Progenitor cell of endocrine pancreas (in vitro differentiated cells): ENCODE measurements around the gene ABCB10. TPM values are rescaled to one million over a fixed set of nuclear protein-coding genes. Genes with fewer than 3 reads are reported as not detected.

Experiments
- DNase-seq: peaks from one replicate; pipeline ENCODE4 v3.0.0; 2021; ENCODE audit warnings: low spot score; ENCODE audit not compliant: unreplicated experiment
- H3K27ac Mint-ChIP-seq: 2 replicates; pipeline ENCODE4 v1.8.0; 2021; ENCODE audit warnings: mild to moderate bottlenecking, moderate library complexity, mixed read lengths
- H3K27me3 Mint-ChIP-seq: 2 replicates; pipeline ENCODE4 v1.8.0; 2021; ENCODE audit warnings: mixed read lengths
- H3K36me3 Mint-ChIP-seq: 2 replicates; pipeline ENCODE4 v1.8.0; 2022; ENCODE audit warnings: mixed read lengths; ENCODE audit not compliant: insufficient read depth
- H3K4me1 Mint-ChIP-seq: 2 replicates; pipeline ENCODE4 v1.8.0; 2021; ENCODE audit warnings: low read depth, mixed read lengths
- H3K4me3 Mint-ChIP-seq: 2 replicates; pipeline ENCODE4 v1.8.0; 2021; ENCODE audit warnings: low read depth, mild to moderate bottlenecking, moderate library complexity, mixed read lengths
- H3K9me3 Mint-ChIP-seq: 2 replicates; pipeline ENCODE4 v1.8.0; 2021; ENCODE audit warnings: low read depth, mixed read lengths
- total RNA-seq: library from RNA; stranded (reverse); gene quantifications from 2 replicates; pipeline ENCODE4 v1.2.1, GENCODE V29; 2021
- TF ChIP-seq, protein P1 (sequence below): fragments of 200-600 bp; sonication (generic); IDR thresholded peaks from one replicate; pipeline ENCODE4 v1.5.0; 2021; ENCODE audit warnings: antibody characterized with exemption, mild to moderate bottlenecking; ENCODE audit not compliant: unreplicated experiment

Gene ABCB10
- total RNA-seq, 1 donor from 2014 or later = 21.4 TPM

DNA sequence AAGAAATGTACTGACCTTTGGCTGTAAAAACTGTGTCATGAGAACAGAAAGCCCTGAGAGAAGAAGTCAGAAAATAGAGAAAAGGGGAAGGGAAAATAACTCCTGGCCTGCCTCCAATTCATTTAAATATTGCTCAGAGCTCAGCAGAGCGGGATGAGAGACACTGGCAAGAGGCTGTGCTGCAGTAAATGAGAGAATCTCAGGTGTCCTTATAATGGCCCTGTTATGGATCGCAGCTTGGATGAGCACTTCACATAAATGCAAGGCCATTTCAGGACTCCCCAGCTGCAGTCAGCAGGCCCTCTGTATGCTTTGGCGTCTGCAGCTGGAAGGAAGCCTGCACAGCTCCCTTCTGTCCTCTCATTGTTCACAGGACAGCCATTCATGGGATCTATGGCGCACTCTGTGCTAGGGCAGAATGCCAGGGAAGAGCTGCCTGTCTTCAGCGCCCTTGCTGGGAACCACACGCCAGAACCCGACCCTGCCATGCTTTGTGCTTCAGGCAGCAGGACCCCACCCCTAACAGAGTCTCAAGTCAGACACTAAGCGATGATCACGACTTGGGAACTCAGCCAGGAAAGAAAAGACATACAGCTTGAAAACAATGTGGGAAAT is 20.7 kb upstream of the ABCB10 start:
- no peaks in the 10 kb centered on the region for H3K9me3 Mint-ChIP-seq
- no peaks in the 10 kb centered on the region for H3K27me3 Mint-ChIP-seq
- H3K27ac Mint-ChIP-seq = no peak overlapping the region

DNA sequence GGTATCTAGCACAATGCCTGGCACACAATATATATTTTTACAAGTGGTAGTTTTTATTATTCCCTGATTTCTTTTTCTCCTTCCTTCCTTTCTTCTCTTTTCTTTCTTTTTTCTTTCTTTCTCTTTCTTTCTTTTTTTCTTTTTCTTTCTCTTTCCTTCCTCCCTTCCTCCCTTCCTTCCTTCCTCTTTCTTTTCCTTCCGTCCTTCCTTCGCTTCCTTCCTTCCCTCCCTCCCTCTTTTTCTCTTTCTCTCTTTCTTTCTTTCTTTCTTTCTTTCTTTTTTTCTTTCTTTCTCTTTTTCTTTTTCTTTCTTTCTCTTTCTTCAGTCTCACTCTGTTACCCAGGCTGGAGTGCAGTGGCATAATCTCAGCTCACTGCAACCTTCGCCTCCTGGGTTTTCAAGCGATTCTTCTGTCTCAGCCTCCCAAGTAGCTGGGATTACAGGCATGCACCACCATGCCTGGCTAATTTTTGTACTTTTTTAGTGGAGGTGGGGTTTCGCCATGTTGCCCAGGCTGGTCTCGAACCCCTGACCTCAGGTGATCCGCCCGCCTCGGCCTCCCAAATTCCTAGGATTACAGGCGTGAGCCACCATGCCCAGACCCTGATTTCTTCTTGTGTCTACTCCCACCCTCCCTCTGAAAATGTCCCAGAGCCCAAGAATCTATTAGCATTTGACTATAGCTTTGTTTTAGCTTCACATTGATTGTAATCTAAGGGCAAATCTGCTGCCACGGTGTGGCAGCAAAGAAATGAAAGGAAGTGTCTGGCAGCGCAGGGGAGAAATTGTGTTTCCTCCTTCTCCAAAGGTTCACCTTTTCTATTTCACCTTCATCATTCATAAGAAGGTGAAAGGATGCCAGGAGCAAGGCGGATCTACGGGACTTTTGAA is 19.9 kb upstream of the ABCB10 start:
- H3K9me3 Mint-ChIP-seq = no peaks in the 10 kb centered on the region
- H3K4me3 Mint-ChIP-seq = no peak overlapping the region
- H3K36me3 Mint-ChIP-seq = no peaks in the 10 kb centered on the region
- no peak overlapping the region for H3K27ac Mint-ChIP-seq
- H3K27me3 Mint-ChIP-seq = no peaks in the 10 kb centered on the region
- TF ChIP-seq, protein P1, sequence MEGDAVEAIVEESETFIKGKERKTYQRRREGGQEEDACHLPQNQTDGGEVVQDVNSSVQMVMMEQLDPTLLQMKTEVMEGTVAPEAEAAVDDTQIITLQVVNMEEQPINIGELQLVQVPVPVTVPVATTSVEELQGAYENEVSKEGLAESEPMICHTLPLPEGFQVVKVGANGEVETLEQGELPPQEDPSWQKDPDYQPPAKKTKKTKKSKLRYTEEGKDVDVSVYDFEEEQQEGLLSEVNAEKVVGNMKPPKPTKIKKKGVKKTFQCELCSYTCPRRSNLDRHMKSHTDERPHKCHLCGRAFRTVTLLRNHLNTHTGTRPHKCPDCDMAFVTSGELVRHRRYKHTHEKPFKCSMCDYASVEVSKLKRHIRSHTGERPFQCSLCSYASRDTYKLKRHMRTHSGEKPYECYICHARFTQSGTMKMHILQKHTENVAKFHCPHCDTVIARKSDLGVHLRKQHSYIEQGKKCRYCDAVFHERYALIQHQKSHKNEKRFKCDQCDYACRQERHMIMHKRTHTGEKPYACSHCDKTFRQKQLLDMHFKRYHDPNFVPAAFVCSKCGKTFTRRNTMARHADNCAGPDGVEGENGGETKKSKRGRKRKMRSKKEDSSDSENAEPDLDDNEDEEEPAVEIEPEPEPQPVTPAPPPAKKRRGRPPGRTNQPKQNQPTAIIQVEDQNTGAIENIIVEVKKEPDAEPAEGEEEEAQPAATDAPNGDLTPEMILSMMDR = no peak
- H3K4me1 Mint-ChIP-seq = peaks cover 3% of the 10 kb centered on the region
- DNase-seq = no peak

More for the DNA sequence above, 20.7 kb upstream of the ABCB10 start:
- no peaks in the 10 kb centered on the region for H3K36me3 Mint-ChIP-seq
- no peak for DNase-seq
- peaks cover 3% of the 10 kb centered on the region for H3K4me1 Mint-ChIP-seq
- no peak overlapping the region for H3K4me3 Mint-ChIP-seq
- TF ChIP-seq, protein P1 = no peak

DNA sequence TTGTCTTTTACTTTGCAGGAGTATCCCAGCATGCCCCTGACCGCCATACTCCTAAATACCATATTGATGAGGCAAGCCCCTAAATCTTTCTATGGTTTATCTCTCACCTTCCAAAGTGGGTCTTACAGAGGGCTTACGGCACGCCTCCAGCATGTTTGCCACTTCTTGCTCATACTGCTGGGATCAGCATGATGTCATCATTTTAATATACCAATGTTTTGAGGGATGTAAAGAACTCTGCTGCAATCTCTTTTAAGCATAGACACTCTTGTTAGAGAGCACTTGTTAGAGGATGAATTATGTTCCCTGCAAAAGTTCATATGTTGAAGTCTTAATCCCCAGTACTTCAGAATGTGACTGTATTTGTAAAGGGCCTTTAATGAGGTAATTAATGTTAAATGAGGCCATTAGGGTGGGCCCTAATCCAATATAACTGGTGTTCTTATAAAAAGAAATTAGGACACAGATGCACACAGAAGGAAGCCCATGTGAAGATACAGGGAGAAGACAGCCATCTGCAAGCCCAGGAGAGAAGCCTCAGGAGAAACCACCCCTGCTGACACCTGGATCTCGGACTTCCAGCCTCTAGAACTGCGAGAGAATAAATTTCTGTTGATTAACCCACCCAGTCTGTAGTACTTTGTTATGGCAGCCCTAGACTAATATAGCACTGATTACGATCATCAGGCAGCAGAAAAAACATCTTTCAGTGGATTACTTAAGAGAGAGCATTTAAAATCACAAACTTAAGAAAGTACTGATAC is 16.4 kb upstream of the ABCB10 start:
- H3K36me3 Mint-ChIP-seq = no peaks in the 10 kb centered on the region
- no peak for DNase-seq
- H3K9me3 Mint-ChIP-seq = no peaks in the 10 kb centered on the region
- TF ChIP-seq, protein P1 = no peak
- H3K4me1 Mint-ChIP-seq = no peaks in the 10 kb centered on the region
- no peak overlapping the region for H3K4me3 Mint-ChIP-seq
- no peaks in the 10 kb centered on the region for H3K27me3 Mint-ChIP-seq
- no peak overlapping the region for H3K27ac Mint-ChIP-seq

DNA sequence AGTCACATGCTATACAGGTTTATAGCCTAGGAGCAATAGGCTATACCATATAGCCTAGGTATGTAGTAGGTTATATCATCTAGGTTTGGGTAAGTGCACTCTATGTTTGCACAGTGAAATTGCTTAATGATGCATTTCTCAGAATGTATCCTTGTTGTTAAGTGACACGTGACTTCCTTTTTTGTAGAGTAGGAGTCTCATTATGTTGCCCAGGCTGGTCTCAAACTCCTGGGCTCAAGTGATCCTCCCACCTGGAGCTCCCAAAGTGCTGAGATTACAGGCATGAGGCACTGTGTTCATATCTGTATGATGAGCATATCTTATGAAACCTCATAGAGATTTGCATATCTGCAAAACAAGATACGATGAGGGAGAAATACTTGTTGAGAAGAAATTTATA is 13.8 kb upstream of the ABCB10 start:
- Mint-ChIP-seq H3K9me3 (no peaks in the 10 kb centered on the region), H3K27me3 (no peaks in the 10 kb centered on the region), H3K27ac (no peak overlapping the region), H3K4me1 (no peaks in the 10 kb centered on the region), H3K4me3 (no peak overlapping the region), H3K36me3 (no peaks in the 10 kb centered on the region)
- no peak for DNase-seq
- TF ChIP-seq, protein P1 = no peak

DNA sequence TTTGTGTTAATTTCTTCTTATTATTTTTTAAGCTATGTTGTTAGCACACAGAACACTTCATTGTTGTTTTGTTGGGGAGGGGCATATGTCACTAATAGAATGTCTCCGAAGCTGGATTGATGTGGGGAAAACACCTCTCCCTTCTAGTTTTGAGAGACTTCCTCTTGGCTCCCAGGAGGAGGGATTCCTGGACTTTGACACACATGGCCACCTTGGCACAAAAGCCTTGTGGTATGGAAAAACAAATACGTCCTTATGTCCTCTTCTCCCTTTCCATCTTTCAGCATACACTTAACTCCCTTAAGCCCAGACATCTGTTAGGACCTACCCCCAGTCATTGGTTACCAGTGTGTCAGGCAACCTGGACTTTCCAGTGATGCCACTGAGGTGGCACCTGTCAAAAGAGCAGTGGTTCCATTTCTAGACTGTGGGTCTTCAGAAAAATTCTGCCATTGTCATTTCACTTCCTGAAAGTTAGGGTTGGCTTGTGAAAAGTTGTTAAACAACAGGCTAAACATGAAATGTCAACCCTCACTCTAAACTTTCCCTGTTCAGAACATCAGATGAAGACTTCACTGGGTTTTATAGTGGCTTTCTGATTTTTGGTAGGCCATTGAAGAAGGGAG is 12.5 kb upstream of the ABCB10 start:
- no peak overlapping the region for H3K4me3 Mint-ChIP-seq
- no peaks in the 10 kb centered on the region for H3K9me3 Mint-ChIP-seq
- H3K4me1 Mint-ChIP-seq = no peaks in the 10 kb centered on the region
- H3K36me3 Mint-ChIP-seq = no peaks in the 10 kb centered on the region
- TF ChIP-seq, protein P1 = no peak
- no peak for DNase-seq
- no peaks in the 10 kb centered on the region for H3K27me3 Mint-ChIP-seq
- no peak overlapping the region for H3K27ac Mint-ChIP-seq
